Smooth muscle cell (in vitro differentiated cells): ENCODE measurements around the gene HDGF. TPM values are rescaled to one million over a fixed set of nuclear protein-coding genes. Genes with fewer than 3 reads are reported as not detected.

Source experiments
- DNase-seq: peaks from one replicate; lab custom pipeline; 2025; ENCODE audit not compliant: unreplicated experiment; lab: John Stamatoyannopoulos, UW
- H2AFZ ChIP-seq: fragments of 200-600 bp; sonication (generic); 2 replicates; pipeline ENCODE4 v1.6.0; 2016; ENCODE audit warnings: antibody characterized with exemption, low read depth, mild to moderate bottlenecking
- H3F3A ChIP-seq: fragments of 200-600 bp; sonication (generic); 2 replicates; pipeline ENCODE4 v1.6.0; 2017; ENCODE audit warnings: antibody characterized with exemption, low read depth
- H3K27ac ChIP-seq: fragments of 200-600 bp; sonication (generic); 2 replicates; pipeline ENCODE4 v1.5.1; 2016; ENCODE audit warnings: low read depth, mild to moderate bottlenecking
- H3K27me3 ChIP-seq: fragments of 200-600 bp; sonication (generic); 2 replicates; pipeline ENCODE4 v1.6.1; 2016; ENCODE audit warnings: low read depth, mild to moderate bottlenecking
- H3K36me3 ChIP-seq: fragments of 200-600 bp; sonication (generic); 2 replicates; pipeline ENCODE4 v1.5.1; 2016; ENCODE audit warnings: low read depth
- H3K4me1 ChIP-seq: fragments of 200-600 bp; sonication (generic); 2 replicates; pipeline ENCODE4 v1.5.1; 2016; ENCODE audit warnings: low read depth
- H3K4me2 ChIP-seq: fragments of 200-600 bp; sonication (generic); 2 replicates; pipeline ENCODE4 v1.6.0; 2016; ENCODE audit warnings: mild to moderate bottlenecking
- H3K4me3 ChIP-seq: fragments of 200-600 bp; sonication (generic); 2 replicates; pipeline ENCODE4 v1.5.1; 2016; ENCODE audit warnings: mild to moderate bottlenecking
- H3K79me2 ChIP-seq: fragments of 200-600 bp; sonication (generic); 2 replicates; pipeline ENCODE4 v1.6.0; 2016; ENCODE audit warnings: low read depth, mild to moderate bottlenecking
- H3K9ac ChIP-seq: fragments of 200-600 bp; sonication (generic); 2 replicates; pipeline ENCODE4 v1.6.0; 2016; ENCODE audit warnings: low read depth
- H3K9me3 ChIP-seq: fragments of 200-600 bp; sonication (generic); replicated peaks from 2 replicates; pipeline ENCODE4 v1.5.1; 2016; ENCODE audit warnings: low read depth
- H4K20me1 ChIP-seq: fragments of 200-600 bp; sonication (generic); 2 replicates; pipeline ENCODE4 v1.6.0; 2016; ENCODE audit warnings: low read depth
- CTCF ChIP-seq: fragments of 200-600 bp; sonication (generic); IDR thresholded peaks from 2 replicates; pipeline ENCODE4 v1.5.1; 2017; ENCODE audit warnings: borderline replicate concordance, mild to moderate bottlenecking, antibody characterized with exemption; ENCODE audit not compliant: insufficient read depth, poor library complexity, severe bottlenecking
- WGBS: methylation state at CpG from one replicate; pipeline ENCODE4 v1.1.7; 2016; ENCODE audit warnings: low lambda C conversion rate; 5-methylcytosine and 5-hydroxymethylcytosine counted together
- polyA plus RNA-seq: library from polyadenylated mRNA; unstranded; fragments of >200 nt; fragmentation: Nextera tagmentation; extraction: Ambion mirVana; gene quantifications from 2 replicates; pipeline ENCODE4 v1.2.1, GENCODE V29; 2016
- total RNA-seq: library from RNA; depleted of rRNA; stranded (reverse); fragments of >200 nt; gene quantifications from 2 replicates; pipeline ENCODE4 v1.2.3, GENCODE V29; 2014

HDGF gene
- total and polyA plus RNA-seq, 2 experiments from 2014 or later: 88.4 to 109 TPM

GRCh38 chr1:156693848-156694689 lies 57.4 kb downstream of the HDGF start:
- Histone ChIP-seq H3F3A (peaks cover 16% of the 10 kb centered on the region), H2AFZ (peak overlapping the region; percentile 58)

DNA sequence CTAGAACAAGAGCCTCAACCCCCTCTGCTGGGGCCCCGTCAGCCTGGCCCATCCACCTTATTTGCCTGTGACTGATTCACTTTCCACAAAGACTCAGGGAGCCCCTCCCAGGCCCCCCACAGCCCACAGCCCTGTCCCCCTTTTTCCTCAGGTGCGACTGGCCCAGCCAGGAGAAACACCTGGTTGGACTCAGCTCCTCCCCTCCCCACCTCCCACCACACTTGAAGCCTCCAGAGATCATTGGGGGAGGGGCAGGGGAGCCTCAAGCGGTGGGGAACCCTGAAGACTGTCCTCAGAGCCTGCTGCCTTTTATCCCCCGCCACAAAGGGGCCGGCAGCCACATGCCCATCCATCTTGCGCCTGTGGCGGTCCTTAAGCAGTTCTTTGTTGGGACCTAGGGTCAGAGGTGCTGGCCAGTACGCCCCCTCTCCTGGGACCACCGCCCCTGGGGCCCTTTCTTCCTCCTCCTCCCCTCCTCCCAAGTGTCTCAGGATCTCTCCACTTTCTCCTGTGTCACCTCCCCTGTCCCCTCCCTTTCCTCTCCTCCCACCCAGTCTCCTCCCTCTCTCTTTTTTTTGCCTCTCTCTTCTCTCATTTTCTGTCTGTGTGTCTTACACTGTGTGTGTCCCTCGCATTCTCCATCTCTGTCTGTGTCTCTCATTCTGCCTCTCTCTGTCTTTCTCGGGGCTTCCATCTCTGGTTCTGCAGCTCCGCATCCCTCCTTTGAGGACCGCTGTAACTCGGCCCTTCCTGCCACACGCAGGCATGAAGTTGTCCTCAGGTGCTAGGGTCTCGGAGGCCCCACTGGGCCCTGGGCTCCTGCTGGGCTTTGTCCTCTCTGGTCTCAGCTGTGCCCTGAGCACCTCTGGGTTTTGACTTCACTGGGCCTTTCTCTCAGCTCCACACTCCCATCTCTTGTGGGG lies 58.3 kb downstream of the HDGF start:
- Histone ChIP-seq H3K4me3 (no peak overlapping the region), H3K27ac (no peak overlapping the region), H3K79me2 (no peaks in the 10 kb centered on the region), H3K36me3 (no peaks in the 10 kb centered on the region), H3K9ac (no peak overlapping the region), H2AFZ (peak overlapping the region; percentile 7), H3K27me3 (no peaks in the 10 kb centered on the region), H3F3A (peaks cover 15% of the 10 kb centered on the region), H3K4me1 (peaks cover 46% of the 10 kb centered on the region), H3K4me2 (peak overlapping the region; percentile 56), H4K20me1 (no peaks in the 10 kb centered on the region), H3K9me3 (no peaks in the 10 kb centered on the region)
- WGBS: 30% methylated on average over 14 of the region's 16 CpGs
- DNase-seq: no peak
- TF ChIP-seq CTCF: no peak

More at GRCh38 chr1:156693848-156694689, 57.4 kb downstream of the HDGF start:
- WGBS: 39% methylated on average over 12 of the region's 12 CpGs
- Histone ChIP-seq H3K27ac (peak overlapping the region; percentile 41), H4K20me1 (no peaks in the 10 kb centered on the region), H3K4me1 (peaks cover 46% of the 10 kb centered on the region), H3K27me3 (no peaks in the 10 kb centered on the region), H3K4me2 (peak overlapping the region; percentile 38), H3K9me3 (no peaks in the 10 kb centered on the region), H3K79me2 (no peaks in the 10 kb centered on the region), H3K9ac (no peak overlapping the region), H3K36me3 (no peaks in the 10 kb centered on the region), H3K4me3 (no peak overlapping the region)
- TF ChIP-seq CTCF: no peak
- no peak for DNase-seq

DNA sequence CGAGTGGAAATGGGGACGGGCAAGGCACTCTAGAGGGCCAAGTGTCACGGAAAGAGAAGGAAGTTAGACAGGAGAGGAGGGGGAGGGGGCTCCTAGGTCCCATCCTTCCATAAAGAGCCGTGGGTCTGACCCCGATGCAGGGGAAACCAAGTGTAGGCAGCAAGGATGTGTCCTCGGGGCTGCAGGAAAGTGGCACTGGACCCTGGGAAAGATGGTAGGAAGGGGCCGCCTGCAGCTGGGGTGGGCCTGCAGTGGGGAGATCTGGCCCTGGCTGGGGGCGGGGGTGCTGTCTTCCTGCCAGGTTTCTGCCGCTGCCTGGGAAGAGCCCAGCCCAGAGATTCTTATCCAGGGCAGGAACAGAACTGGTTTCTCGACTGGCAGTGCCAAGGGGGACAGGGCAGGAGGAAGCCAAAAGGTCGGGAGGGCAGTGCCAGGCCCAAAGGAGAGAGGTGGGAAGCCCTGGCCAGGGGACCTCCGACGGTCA lies 59.0 kb downstream of the HDGF start:
- H3K4me2 ChIP-seq: peak overlapping the region; percentile 56
- TF ChIP-seq CTCF: no peak

More for the DNA sequence above, 59.0 kb downstream of the HDGF start:
- no peak overlapping the region for H3K4me3 ChIP-seq
- H3K9ac ChIP-seq: no peak overlapping the region
- H2AFZ ChIP-seq: no peak overlapping the region
- 27% methylated on average over 13 of the region's 13 CpGs for WGBS
- no peak for DNase-seq
- H3K27ac ChIP-seq: peak overlapping the region; percentile 35
- no peaks in the 10 kb centered on the region for H3K9me3 ChIP-seq
- peaks cover 10% of the 10 kb centered on the region for H3F3A ChIP-seq
- H3K36me3 ChIP-seq: no peaks in the 10 kb centered on the region
- H3K27me3 ChIP-seq: no peaks in the 10 kb centered on the region
- H3K4me1 ChIP-seq: peaks cover 46% of the 10 kb centered on the region
- H3K79me2 ChIP-seq: no peaks in the 10 kb centered on the region
- H4K20me1 ChIP-seq: no peaks in the 10 kb centered on the region

Other genes with a start within 250 kb of the HDGF start
- 2.6 and 11.9 TPM in 2 replicates for gene IQGAP3, start 179.1 kb downstream of the HDGF start, total RNA-seq
- gene IQGAP3, start 179.1 kb downstream of the HDGF start, polyA plus RNA-seq: 2.9 and 3.6 TPM in 2 replicates
- gene TTC24, start 172.0 kb downstream of the HDGF start, total RNA-seq: not detected in 2 replicates
- gene TTC24, start 172.0 kb downstream of the HDGF start, polyA plus RNA-seq: not detected in 2 replicates
- 50.5 and 53.7 TPM in 2 replicates for gene NAXE, start 159.9 kb downstream of the HDGF start, total RNA-seq
- gene NAXE, start 159.9 kb downstream of the HDGF start, polyA plus RNA-seq: 72.5 and 85.5 TPM in 2 replicates
- gene GPATCH4, start 150.2 kb downstream of the HDGF start, total RNA-seq: 7.5 and 11.9 TPM in 2 replicates
- gene GPATCH4, start 150.2 kb downstream of the HDGF start, polyA plus RNA-seq: 19.9 and 31.3 TPM in 2 replicates
- gene HAPLN2, start 132.3 kb downstream of the HDGF start, total RNA-seq: not detected in 2 replicates
- gene HAPLN2, start 132.3 kb downstream of the HDGF start, polyA plus RNA-seq: 1.00 TPM in 1 of 2 replicates, not detected in the other
- gene BCAN, start 109.6 kb downstream of the HDGF start, total RNA-seq: not detected in 2 replicates
- gene BCAN, start 109.6 kb downstream of the HDGF start, polyA plus RNA-seq: 0.79 TPM in 1 of 2 replicates, not detected in the other
- gene NES, start 74.3 kb downstream of the HDGF start, total RNA-seq: 27.1 and 28.5 TPM in 2 replicates
- 11.3 and 23.3 TPM in 2 replicates for gene NES, start 74.3 kb downstream of the HDGF start, polyA plus RNA-seq
- 69.4 and 86.6 TPM in 2 replicates for gene CRABP2, start 46.1 kb downstream of the HDGF start, total RNA-seq
- 145 and 277 TPM in 2 replicates for gene CRABP2, start 46.1 kb downstream of the HDGF start, polyA plus RNA-seq
- gene METTL25B, start 23.2 kb downstream of the HDGF start, total RNA-seq: 5.4 and 11.0 TPM in 2 replicates
- gene METTL25B, start 23.2 kb downstream of the HDGF start, polyA plus RNA-seq: 17.5 and 21.7 TPM in 2 replicates
- gene ISG20L2, start 22.9 kb downstream of the HDGF start, total RNA-seq: 13.8 and 20.3 TPM in 2 replicates
- gene ISG20L2, start 22.9 kb downstream of the HDGF start, polyA plus RNA-seq: 17.4 and 19.2 TPM in 2 replicates
- 16.5 and 29.3 TPM in 2 replicates for gene MRPL24, start 10.6 kb downstream of the HDGF start, total RNA-seq
- 68.6 and 79.6 TPM in 2 replicates for gene MRPL24, start 10.6 kb downstream of the HDGF start, polyA plus RNA-seq
- gene PRCC, start 15.9 kb upstream of the HDGF start, total RNA-seq: 31.0 and 37.7 TPM in 2 replicates
- gene PRCC, start 15.9 kb upstream of the HDGF start, polyA plus RNA-seq: 68.1 and 68.7 TPM in 2 replicates
- gene SH2D2A, start 65.2 kb upstream of the HDGF start, total RNA-seq: 10.2 and 14.4 TPM in 2 replicates
- gene SH2D2A, start 65.2 kb upstream of the HDGF start, polyA plus RNA-seq: 36.9 and 38.2 TPM in 2 replicates
- 0.09 and 0.36 TPM in 2 replicates for gene INSRR, start 107.4 kb upstream of the HDGF start, total RNA-seq
- 0.45 and 0.67 TPM in 2 replicates for gene INSRR, start 107.4 kb upstream of the HDGF start, polyA plus RNA-seq
- gene NTRK1, start 109.2 kb upstream of the HDGF start, total RNA-seq: 0.85 and 1.2 TPM in 2 replicates
- gene NTRK1, start 109.2 kb upstream of the HDGF start, polyA plus RNA-seq: 3.6 and 5.3 TPM in 2 replicates
- gene PEAR1, start 142.0 kb upstream of the HDGF start, total RNA-seq: 2.3 and 2.7 TPM in 2 replicates
- gene PEAR1, start 142.0 kb upstream of the HDGF start, polyA plus RNA-seq: 3.7 and 4.4 TPM in 2 replicates
- gene LRRC71, start 169.0 kb upstream of the HDGF start, total RNA-seq: not detected in 2 replicates
- 0.33 TPM in 1 of 2 replicates, not detected in the other for gene LRRC71, start 169.0 kb upstream of the HDGF start, polyA plus RNA-seq